ENCODE measurements around the gene CADM4. TPM values are rescaled to one million over a fixed set of nuclear protein-coding genes. Genes with fewer than 3 reads are reported as not detected.

Gene CADM4
- total RNA-seq, 1 experiment from 2014 or later: 9.9 TPM

GRCh38 chr19:43578787-43579186, 60.9 kb downstream of the CADM4 start:
- no peak overlapping the region for H3K4me3 ChIP-seq (ENCODE audit: insufficient read depth, low read depth, low read length)

GRCh38 chr19:43575955-43576878, 63.4 kb downstream of the CADM4 start:
- Histone ChIP-seq H3K27me3 (ENCODE audit: control insufficient read depth, insufficient read depth, low read length) (no peaks in the 10 kb centered on the region), H3K4me3 (ENCODE audit: insufficient read depth, low read depth, low read length) (peak overlapping the region; percentile 33), H3K36me3 (replicated peaks; ENCODE audit: control insufficient read depth, insufficient read depth, low read length) (peaks cover 1% of the 10 kb centered on the region; the same call in 1 of the 2 replicates)
- DNase-seq: no peak

More at GRCh38 chr19:43578787-43579186, 60.9 kb downstream of the CADM4 start:
- Histone ChIP-seq H3K27me3 (ENCODE audit: control insufficient read depth, insufficient read depth, low read length) (no peaks in the 10 kb centered on the region), H3K36me3 (replicated peaks; ENCODE audit: control insufficient read depth, insufficient read depth, low read length) (no peaks in the 10 kb centered on the region)
- DNase-seq: no peak

- Histone ChIP-seq H3K4me3 (ENCODE audit: insufficient read depth, low read depth, low read length) (peak within 1 kb of the TSS; percentile 67), H3K36me3 (replicated peaks; ENCODE audit: control insufficient read depth, insufficient read depth, low read length) (peaks cover 1% of the 10 kb centered on the region), H3K27me3 (ENCODE audit: control insufficient read depth, insufficient read depth, low read length) (no peaks in the 10 kb centered on the region)
- peak; percentile 97 for DNase-seq
Measured at GRCh38 chr19:43575156-43575950, 64.3 kb downstream of the CADM4 start, which contains the start of the genes PINLYP and XRCC1. PINLYP (plus strand) TSS chr19:43575801; CDS start chr19:43577192, 1,391 bp downstream. XRCC1 (minus strand) TSS chr19:43575527; CDS start chr19:43575458, 69 bp downstream.

GRCh38 chr19:43574424-43575155, 65.1 kb downstream of the CADM4 start:
- Histone ChIP-seq H3K4me3 (ENCODE audit: insufficient read depth, low read depth, low read length) (peak overlapping the region; percentile 67), H3K36me3 (replicated peaks; ENCODE audit: control insufficient read depth, insufficient read depth, low read length) (peaks cover 1% of the 10 kb centered on the region), H3K27me3 (ENCODE audit: control insufficient read depth, insufficient read depth, low read length) (no peaks in the 10 kb centered on the region)
- no peak for DNase-seq

Other genes with a start within 250 kb of the CADM4 start
- gene TEX101, start 225.0 kb downstream of the CADM4 start, total RNA-seq (2014; rRNA removed; shearing (Covaris generic)): not detected in 2 replicates
- gene LYPD3, start 174.2 kb downstream of the CADM4 start, total RNA-seq (2014; rRNA removed; shearing (Covaris generic)): 0.11 TPM in 1 of 2 replicates, not detected in the other
- gene PHLDB3, start 135.1 kb downstream of the CADM4 start, total RNA-seq (2014; rRNA removed; shearing (Covaris generic)): 3.5 and 7.9 TPM in 2 replicates
- gene ETHE1, start 112.6 kb downstream of the CADM4 start, total RNA-seq (2014; rRNA removed; shearing (Covaris generic)): 15.0 and 17.0 TPM in 2 replicates
- gene ZNF575, start 106.7 kb downstream of the CADM4 start, total RNA-seq (2014; rRNA removed; shearing (Covaris generic)): not detected in 2 replicates
- gene XRCC1, start 64.3 kb downstream of the CADM4 start, total RNA-seq (2014; rRNA removed; shearing (Covaris generic)): 44.9 and 58.8 TPM in 2 replicates
- gene PINLYP, start 64.0 kb downstream of the CADM4 start, total RNA-seq (2014; rRNA removed; shearing (Covaris generic)): 4.9 and 6.2 TPM in 2 replicates
- 11.2 and 16.5 TPM in 2 replicates for gene IRGQ, start 43.7 kb downstream of the CADM4 start, total RNA-seq (2014; rRNA removed; shearing (Covaris generic))
- gene ZNF576, start 43.3 kb downstream of the CADM4 start, total RNA-seq (2014; rRNA removed; shearing (Covaris generic)): 12.3 and 18.6 TPM in 2 replicates
- 0.21 and 0.26 TPM in 2 replicates for gene SRRM5, start 27.8 kb downstream of the CADM4 start, total RNA-seq (2014; rRNA removed; shearing (Covaris generic))
- gene ZNF428, start 20.2 kb downstream of the CADM4 start, total RNA-seq (2014; rRNA removed; shearing (Covaris generic)): 59.0 and 70.5 TPM in 2 replicates
- 16.9 and 31.0 TPM in 2 replicates for gene PLAUR, start 30.3 kb upstream of the CADM4 start, total RNA-seq (2014; rRNA removed; shearing (Covaris generic))
- gene IRGC, start 76.2 kb upstream of the CADM4 start, total RNA-seq (2014; rRNA removed; shearing (Covaris generic)): not detected in 2 replicates
- 23.4 and 33.6 TPM in 2 replicates for gene SMG9, start 115.1 kb upstream of the CADM4 start, total RNA-seq (2014; rRNA removed; shearing (Covaris generic))
- 0.62 and 1.1 TPM in 2 replicates for gene KCNN4, start 141.1 kb upstream of the CADM4 start, total RNA-seq (2014; rRNA removed; shearing (Covaris generic))
- gene LYPD5, start 162.6 kb upstream of the CADM4 start, total RNA-seq (2014; rRNA removed; shearing (Covaris generic)): 0.21 and 1.8 TPM in 2 replicates
- 0.55 and 2.0 TPM in 2 replicates for gene ZNF283, start 187.5 kb upstream of the CADM4 start, total RNA-seq (2014; rRNA removed; shearing (Covaris generic))
- gene ZNF404, start 244.1 kb upstream of the CADM4 start, total RNA-seq (2014; rRNA removed; shearing (Covaris generic)): 0.90 and 1.2 TPM in 2 replicates

All from H7 (cell line).